GM06990 (cell line): ENCODE results near the gene TIGD1.

Source experiments
- DNase-seq: peaks from one replicate; pipeline ENCODE4 v3.0.0-alpha.2; 2011; ENCODE audit not compliant: insufficient read length; ENCODE audit errors: extremely low read depth
- H3K27me3 ChIP-seq: replicated peaks from 2 replicates; pipeline ENCODE4 v1.6.0; 2011; ENCODE audit warnings: low read length; ENCODE audit not compliant: control insufficient read depth, insufficient read depth
- H3K36me3 ChIP-seq: 2 replicates; pipeline ENCODE4 v1.5.1; 2011; ENCODE audit warnings: low read length; ENCODE audit not compliant: control insufficient read depth, insufficient read depth
- H3K4me3 ChIP-seq: replicated peaks from 2 replicates; pipeline ENCODE4 v1.5.1; 2011; ENCODE audit warnings: low read depth, mild to moderate bottlenecking, control low read depth, low read length
- CTCF ChIP-seq: IDR thresholded peaks from 2 replicates; pipeline ENCODE4 v1.5.1; 2011; ENCODE audit warnings: low read length, control low read depth, mild to moderate bottlenecking, inconsistent platforms; ENCODE audit not compliant: insufficient read depth, poor library complexity, severe bottlenecking

TIGD1 gene

GRCh38 chr2:232588680-232589585, 38.6 kb upstream of the TIGD1 start:
- Histone ChIP-seq H3K27me3 (no peaks in the 10 kb centered on the region), H3K36me3 (no peaks in the 10 kb centered on the region), H3K4me3 (no peak overlapping the region)
- no peak for TF ChIP-seq CTCF
- DNase-seq, result no peak

- DNase-seq, result no peak
- H3K4me3 ChIP-seq, result no peak overlapping the region
- no peaks in the 10 kb centered on the region for H3K36me3 ChIP-seq
- no peak for TF ChIP-seq CTCF
- H3K27me3 ChIP-seq, result no peaks in the 10 kb centered on the region
Measured at GRCh38 chr2:232588031-232588430, 37.7 kb upstream of the TIGD1 start.

GRCh38 chr2:232587512-232587911, 37.2 kb upstream of the TIGD1 start:
- H3K4me3 ChIP-seq, result no peak overlapping the region
- no peaks in the 10 kb centered on the region for H3K27me3 ChIP-seq
- no peak for TF ChIP-seq CTCF
- H3K36me3 ChIP-seq, result no peaks in the 10 kb centered on the region
- no peak for DNase-seq

- no peak for DNase-seq
- H3K36me3 ChIP-seq, result no peaks in the 10 kb centered on the region
- H3K4me3 ChIP-seq, result no peak overlapping the region
- no peak for TF ChIP-seq CTCF
- H3K27me3 ChIP-seq, result no peaks in the 10 kb centered on the region
Measured at GRCh38 chr2:232586943-232587505, 36.7 kb upstream of the TIGD1 start.

GRCh38 chr2:232584238-232584637, 33.9 kb upstream of the TIGD1 start:
- no peak for TF ChIP-seq CTCF
- H3K27me3 ChIP-seq, result no peaks in the 10 kb centered on the region
- H3K36me3 ChIP-seq, result peaks cover 4% of the 10 kb centered on the region; the same call in 1 of the 2 replicates
- DNase-seq, result no peak
- no peak overlapping the region for H3K4me3 ChIP-seq
